HG03457 (cell line): Measurements from ENCODE around the gene EIF4G1.

Experiments used
- ATAC-seq: cut with Tn5 transposase; IDR thresholded peaks from one replicate; pipeline ENCODE4 v1.9.1; 2021; ENCODE audit warnings: moderate number of reproducible peaks; ENCODE audit not compliant: unreplicated experiment

The EIF4G1 gene

DNA sequence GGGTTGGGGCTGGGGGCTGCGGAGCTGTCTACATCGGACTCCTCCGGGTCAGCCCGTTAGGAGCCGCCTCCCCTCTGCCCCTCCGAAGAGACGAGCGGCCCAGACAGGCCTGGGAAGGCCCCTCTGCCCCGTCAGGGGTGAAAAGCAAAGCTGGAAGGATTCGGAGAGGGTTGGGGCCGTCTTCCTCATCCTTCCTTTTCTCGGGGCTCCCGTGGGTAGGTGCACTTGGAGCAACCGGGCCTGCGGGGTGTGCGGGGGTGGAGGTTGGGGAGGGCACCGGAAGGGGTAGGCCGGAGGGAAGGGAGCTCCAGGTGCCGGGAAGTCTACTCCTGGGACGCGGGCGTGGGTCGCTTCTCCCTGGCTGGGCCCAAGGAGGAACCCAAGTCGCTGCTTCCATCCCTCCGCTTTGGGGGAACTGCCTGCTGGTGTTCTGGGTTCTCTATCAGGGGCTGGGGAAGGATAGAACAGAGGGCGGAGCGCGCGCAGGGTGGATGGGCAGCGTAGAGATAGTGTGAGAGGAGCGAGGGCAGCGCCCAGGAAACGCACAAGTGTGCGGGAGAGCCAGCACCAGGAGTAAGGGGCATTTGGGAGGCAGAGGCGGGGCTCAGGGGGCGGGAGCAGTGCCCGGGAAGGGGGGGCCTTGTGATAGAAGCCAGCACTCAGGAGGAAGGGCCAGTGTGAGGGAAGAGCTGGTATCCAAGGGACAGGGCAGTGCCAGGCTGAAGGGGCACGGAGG lies 47.7 kb downstream of the EIF4G1 start:
- no peak for ATAC-seq

DNA sequence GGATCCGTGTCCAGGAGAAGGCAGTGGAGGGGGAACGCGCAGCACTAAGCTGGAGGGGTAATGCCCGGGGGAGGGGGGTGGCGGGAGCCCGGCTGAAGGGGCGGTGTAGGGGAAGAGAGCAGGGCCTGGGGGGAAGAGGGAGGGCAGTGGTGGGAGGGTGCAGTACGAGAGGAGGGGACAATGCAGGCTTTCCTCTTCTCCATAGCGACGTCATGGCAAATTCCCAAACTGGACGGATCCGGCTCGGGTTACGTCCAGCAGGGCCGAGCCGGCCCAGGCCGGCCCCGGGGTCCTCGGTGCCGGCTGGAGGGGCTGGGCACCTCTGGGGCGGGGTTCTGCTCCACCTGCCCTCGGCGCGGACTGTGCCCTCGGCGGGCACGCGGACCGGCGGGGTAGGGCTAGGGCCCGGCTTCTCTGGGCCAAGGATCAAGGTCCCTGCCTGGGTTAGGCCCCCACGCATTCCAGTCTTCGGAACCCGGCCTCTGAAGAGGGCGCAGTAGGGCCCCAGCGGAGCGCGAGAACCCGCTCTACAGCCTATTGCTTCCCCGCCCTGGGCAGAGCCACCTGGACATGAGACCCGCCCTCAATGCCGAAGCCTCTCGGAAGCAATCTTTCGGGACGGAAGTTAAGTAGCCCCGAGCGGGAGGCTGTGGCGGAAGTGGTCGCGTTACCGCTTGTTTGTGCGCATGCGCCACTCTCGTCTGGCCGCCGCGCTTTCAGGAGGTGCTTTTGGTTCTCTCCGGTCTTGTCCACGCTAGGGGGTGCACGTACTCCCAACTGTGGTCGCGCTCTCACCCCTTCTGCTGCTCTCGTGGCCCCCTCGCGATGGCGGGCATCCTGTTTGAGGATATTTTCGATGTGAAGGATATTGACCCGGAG lies 48.5 kb downstream of the EIF4G1 start:
- peak; percentile 80 for ATAC-seq

DNA sequence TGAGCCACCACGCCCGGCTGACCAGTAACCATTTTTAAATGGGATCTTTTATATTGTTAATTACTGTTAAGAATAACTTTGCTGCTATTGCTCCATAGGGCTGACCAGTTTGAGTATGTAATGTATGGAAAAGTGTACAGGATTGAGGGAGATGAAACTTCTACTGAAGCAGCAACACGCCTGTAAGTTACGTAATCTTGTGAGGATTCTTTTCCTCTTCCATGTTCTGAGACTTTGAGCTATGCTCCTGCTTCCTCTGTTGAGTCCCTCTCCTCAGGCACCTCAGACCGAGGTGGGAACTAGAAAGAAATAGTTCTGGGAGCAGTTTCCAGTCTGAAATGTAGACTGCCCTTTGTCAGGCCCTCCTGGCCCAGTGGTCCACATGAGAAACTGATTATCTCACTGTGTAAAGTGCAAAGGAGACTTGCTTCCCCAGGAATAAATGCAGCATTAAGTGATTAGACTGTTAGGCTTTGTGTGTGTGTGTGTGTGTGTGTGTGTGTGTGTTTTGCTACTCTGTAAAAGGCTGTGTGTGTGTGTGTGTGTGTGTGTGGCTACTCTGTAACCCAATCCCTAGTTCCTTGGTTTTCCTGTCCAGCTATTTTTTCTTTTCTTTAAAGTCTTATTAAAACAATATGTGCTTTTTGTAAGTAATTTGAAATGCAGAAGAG lies 52.3 kb downstream of the EIF4G1 start:
- ATAC-seq = no peak

DNA sequence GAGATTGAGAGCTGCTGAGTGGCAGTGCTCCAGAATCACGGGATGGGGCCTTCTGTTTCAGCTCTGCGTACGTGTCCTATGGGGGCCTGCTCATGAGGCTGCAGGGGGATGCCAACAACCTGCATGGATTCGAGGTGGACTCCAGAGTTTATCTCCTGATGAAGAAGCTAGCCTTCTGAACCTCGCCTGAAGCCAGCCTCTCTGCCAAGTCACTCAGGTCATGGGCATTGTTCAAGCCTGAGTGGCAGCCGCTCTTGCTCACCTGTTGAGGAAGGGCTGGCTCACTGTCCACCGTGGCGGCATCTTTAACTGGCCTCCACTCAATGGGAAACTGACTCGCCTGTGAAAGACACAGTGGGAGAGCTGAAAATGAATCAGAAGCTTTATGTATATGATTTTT lies 53.7 kb downstream of the EIF4G1 start:
- ATAC-seq = no peak

DNA sequence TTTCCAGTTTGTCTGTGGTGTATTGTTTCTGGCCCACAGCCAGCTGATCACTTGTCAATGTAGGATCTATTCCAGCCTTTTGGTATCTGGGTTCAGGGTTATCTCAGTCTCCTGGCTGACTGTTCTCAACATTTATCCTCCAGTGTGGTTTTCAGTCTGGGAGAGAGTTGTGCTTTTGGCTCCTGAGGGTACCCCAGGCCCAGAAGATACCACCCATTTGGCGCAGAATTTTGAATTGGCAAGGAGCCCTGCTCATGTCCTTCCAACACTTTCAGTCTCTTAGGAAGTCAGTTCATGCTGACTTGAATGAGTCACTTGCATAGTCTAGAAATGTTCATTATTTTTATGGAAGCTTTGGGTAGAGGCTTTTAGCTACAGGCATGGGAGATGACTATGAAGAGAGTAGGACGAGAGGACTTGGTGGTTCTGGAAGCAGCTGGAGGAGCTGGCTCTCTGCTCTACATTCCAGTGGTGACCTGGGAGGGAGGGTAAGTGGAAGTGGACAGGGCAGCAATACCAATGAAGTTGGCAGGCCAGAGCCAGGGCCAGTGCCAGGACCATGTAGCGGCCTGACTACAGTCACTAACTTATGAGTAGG lies 54.3 kb downstream of the EIF4G1 start:
- ATAC-seq = no peak

DNA sequence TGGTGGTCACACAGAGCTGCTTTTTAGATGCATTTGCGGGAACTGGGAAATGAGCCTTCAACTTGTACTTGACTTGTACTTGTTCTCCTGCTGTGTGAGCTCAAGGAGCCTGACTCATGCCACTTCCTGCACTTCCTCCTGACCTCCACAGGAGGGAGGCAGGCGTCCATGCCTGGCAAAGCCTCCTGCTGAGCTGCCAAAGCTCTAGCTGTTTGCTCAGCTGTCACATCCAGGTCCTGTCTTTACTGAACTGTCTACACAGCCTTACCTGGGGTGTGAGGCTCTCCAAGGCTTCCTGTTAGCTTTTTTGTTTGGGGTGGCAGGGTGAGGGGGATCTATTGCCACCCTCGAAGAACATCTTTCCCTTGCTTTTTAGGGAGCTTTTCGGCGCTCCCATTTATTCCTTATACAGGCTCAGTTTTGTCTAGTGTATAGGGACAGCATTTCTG lies 57.2 kb downstream of the EIF4G1 start:
- ATAC-seq = no peak

DNA sequence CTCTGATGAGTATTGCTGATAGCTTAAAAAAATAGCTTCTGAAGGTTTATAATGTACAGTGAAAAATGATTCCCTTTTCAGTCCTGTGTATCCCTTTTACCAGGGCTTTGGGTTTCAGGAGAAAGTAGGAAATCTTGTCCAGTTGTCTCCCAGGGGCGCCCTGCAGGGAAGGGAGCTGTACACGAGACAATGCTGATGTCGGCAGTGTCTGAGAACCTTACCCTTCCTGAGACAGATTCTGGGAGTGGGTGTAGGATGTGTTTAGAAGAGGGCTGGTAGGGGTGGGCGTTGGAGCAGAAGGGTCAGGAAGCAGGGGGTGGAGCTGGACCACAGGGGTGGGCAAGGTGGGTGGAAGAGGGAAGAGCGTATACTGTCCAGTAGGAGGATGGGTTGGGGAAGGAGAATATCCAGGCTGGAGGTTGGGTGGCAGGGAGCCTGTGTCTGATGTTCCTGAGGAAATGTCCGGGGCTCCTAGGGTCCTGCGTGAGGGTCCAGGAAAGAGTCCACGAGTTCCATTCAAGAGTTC lies 58.0 kb downstream of the EIF4G1 start:
- ATAC-seq = no peak

DNA sequence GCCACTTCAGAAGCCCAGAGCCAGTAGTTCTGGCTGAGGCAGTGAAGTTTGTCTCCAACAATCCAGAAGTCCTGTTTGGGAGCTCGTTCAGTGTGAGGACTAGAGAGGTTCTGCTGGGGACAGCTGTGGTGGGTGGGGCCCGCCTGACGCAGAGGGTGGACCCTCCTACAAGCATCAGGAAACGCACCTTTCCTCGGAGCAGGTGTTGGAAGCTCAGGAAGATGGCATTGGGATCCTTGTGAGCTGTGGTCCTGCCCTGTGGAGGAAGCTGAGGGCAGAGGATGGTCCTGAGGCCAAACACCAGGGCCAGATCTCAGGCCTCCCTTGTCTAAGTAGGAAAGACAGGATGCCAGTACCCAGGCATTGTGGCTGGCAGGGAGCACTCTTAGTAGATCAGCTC lies 58.5 kb downstream of the EIF4G1 start:
- ATAC-seq = no peak

DNA sequence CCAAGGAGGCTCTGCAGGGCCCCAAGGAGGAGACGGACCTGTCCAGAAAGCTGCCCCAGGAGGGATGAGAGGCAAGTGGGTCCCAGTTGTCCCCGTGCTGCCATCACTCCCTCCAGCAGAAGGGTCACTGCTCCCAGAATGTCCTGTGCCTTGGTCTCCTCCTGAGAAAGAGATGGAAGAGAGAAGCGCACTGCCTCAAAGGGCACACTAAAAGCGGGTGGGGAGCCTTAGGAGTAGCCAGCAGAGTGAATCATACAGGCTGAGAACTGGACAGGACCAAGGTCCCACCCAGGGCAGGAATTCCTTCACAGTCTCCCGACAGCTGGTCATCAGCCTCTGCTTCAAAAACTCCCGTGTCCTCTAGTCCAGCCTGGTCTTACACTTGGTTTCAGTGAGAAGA lies 59.0 kb downstream of the EIF4G1 start:
- ATAC-seq = no peak

DNA sequence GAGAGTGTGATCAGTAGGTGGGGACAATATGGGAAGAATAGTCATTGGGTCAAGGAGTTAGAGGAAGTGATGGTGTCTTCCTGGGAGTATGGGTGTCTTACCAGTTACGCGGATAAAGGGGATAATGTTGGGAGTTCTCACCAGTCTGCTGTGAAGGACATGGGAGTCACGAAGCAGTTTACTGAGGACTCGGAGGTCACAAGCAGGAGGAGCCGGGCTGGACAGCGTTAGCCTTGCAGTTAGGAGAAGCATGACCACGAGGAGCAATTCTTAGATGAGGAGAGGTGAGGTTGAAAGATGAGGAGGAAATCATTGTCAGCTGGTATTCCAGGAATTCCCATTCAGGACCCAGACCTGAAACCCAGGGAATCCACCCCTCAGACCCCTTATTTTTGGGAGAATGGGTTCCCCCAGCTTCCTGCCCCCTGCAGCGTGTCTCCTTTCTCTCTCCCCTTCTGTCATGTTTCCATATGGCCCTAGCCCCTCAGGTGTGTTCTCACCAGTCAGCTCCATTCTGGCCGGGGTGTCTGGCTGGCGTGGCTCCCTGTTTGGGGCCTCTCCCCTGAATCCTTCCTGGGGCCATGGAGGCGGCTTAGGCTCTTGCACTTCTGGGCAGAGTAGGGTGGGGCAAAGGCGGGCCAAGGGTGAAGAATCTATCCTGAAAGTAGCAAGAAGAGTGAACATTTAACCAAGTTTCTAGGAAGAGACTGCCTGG lies 61.5 kb downstream of the EIF4G1 start:
- no peak for ATAC-seq

DNA sequence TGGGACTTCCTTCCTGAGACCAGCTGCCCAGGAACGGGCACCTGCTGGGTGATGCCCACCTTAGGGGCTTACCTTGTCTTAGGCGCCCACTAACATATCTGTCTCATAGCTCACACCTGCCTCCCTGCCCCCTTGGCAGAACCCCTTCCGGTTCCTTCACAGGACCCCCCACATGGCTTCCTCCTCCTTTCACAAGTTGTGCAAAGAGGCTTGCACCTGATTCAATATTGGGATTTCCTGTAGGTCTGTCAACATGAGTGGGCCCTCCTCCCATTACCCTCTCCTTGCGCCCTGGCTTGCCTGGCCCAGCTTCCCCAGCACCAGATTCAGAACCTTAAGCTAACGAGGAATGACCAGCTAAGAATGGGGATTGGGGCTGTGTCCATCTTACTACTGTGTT lies 63.0 kb downstream of the EIF4G1 start:
- no peak for ATAC-seq

DNA sequence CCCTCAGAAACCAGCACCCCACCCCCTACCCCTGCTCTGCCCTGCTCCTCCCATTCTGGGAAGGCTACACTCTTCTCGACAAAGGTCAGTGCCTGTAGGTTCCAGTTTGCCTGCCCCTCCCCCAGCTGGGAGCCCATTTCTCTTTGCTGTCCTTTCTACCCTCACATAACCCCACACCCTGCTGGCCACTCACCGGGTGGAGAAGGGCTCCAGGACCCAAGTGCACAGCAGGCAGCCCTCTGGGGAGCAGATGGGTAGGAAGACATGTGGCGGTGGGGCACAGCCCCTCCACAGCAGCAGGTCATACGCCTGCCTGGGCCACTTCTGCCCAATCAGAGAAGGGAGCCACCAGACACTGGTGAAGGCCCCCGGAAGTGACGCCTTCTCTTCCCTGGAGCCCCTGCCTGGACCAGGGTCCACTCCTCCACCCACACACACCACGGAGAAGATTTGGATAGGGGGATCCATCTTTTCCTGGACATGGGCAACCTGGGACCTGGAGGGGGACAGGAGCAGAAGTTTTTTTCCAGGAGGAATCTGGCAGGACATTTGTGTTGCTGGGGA lies 63.6 kb downstream of the EIF4G1 start, which contains the start of gene THPO:
Gene THPO (minus strand): TSS at position 326 of the 564 bp plus-strand sequence. CDS start 1,948 bp downstream, outside the sequence.
- no peak for ATAC-seq

DNA sequence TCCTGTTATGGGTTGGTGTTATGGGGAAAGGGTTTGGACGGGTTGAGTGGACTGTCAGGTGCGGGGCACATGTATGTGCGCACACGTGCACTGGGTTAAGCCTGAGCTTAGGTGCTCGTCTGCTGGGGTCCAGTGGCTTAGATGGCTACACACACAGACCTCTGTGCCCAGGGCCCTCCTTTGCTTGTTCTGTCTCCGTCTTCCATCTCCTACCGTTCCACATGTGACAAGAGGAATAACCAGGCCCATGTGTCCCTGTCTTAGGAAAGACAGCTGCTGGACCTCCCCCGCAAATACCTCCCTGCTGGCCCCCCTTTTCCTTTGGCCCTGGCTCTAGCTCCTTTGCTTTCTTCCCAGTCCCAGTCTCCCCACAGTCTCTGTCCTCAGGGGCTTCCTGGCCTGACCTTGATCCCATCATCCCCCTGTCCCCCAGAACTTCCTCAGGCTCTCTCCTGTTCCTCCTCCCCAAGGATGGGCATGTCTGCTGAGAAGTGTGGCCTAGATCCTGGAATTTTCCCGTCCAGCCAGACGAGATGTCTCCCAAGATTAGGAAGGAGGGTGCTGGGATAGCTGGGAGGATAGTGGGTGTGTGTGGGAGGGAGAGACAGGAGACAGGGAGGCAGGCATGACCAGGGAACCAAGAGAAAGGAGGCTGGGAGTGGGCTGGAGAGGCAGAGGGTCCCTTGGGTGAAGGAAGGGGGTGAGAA lies 64.4 kb downstream of the EIF4G1 start:
- no peak for ATAC-seq

DNA sequence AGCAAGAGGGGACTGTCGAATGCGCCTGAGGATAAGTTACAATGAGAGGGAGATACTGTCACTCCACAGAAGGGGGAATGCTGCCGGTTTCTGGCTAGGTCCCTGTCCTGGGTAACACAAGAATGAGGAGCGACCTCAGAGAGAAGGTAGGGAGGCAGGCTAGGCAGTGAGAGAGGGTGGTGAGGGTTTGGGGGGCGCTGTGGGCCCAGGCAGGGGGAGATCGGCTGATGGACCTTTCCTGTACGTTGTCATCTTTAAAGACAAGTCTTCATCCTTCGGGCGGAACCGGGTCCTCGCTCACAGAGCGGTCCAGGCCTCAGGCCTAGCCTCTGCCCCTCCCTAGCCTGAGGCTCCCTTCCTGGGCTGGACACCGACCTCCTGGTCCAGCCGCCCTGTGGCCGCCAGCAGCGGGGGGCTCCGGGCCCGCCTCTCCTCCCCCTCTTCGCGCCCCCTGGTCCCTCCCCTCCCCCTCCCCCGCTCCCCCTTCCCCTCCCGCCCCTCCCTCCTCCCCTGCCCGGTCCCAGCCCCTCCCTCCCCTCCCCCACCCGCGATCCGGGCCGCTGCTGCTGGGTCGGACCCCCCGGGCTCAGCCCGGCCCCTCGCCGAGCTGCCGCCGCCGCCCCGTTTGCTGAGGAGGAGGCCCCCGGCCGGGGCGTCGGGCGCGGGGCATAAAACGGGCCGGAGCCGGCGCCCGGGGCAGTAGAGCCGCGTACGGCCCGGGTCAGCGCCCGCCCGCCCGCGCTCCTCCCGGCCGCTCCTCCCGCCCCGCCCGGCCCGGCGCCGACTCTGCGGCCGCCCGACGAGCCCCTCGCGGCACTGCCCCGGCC lies 65.2 kb downstream of the EIF4G1 start, which contains the start of gene CHRD:
Gene CHRD (plus strand): TSS at position 697 of the 827 bp plus-strand sequence. CDS start 265 bp downstream, outside the sequence.
- ATAC-seq = no peak

DNA sequence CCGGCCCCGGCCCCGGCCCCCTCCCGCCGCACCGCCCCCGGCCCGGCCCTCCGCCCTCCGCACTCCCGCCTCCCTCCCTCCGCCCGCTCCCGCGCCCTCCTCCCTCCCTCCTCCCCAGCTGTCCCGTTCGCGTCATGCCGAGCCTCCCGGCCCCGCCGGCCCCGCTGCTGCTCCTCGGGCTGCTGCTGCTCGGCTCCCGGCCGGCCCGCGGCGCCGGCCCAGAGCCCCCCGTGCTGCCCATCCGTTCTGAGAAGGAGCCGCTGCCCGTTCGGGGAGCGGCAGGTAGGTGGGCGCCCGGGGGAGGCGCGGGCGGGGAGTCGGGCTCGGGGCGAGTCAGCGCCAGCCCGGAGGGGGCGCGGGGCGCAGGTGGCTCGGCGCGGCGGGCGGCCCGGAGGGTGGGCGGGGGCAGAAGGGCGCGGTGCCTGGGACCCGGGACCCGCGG lies 65.8 kb downstream of the EIF4G1 start:
- ATAC-seq = no peak

DNA sequence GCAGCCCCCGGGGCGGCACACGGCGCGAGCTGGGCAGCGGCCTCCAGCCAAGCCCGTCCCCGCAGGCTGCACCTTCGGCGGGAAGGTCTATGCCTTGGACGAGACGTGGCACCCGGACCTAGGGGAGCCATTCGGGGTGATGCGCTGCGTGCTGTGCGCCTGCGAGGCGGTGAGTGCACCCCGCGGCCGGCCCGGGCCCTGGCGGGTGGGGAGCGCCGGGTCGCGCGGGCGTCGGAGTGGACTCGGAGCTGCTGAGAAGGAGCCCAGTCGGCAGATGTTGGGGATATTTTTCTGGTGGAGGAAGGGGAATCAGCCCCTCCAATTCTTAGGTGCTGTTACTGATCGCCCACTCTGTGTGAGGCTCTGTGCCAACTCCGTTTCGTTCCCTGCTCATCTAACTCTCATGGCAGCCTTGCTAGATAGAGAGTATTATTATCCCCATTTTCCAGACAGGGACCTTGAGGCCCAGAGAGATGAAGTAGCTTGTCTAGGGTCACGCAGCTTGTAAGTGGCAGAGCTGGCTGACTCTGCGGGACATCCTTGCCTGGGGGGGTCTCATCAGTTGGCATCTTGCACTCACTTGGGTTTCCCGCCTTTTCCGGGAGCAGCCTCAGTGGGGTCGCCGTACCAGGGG lies 66.3 kb downstream of the EIF4G1 start:
- no peak for ATAC-seq
